GM19463 (cell line): ENCODE measurements around the gene TUBGCP3.
"Not testable (repeated sequence)": the region's sequence is repeated elsewhere in the genome, so short reads cannot be mapped to it uniquely, and the experiment has no call there.

Experiments
- ATAC-seq: cut with Tn5 transposase; IDR thresholded peaks from one replicate; pipeline ENCODE4 v1.9.1; 2021; ENCODE audit warnings: mild to moderate bottlenecking, moderate library complexity; ENCODE audit not compliant: unreplicated experiment

TUBGCP3 gene

DNA sequence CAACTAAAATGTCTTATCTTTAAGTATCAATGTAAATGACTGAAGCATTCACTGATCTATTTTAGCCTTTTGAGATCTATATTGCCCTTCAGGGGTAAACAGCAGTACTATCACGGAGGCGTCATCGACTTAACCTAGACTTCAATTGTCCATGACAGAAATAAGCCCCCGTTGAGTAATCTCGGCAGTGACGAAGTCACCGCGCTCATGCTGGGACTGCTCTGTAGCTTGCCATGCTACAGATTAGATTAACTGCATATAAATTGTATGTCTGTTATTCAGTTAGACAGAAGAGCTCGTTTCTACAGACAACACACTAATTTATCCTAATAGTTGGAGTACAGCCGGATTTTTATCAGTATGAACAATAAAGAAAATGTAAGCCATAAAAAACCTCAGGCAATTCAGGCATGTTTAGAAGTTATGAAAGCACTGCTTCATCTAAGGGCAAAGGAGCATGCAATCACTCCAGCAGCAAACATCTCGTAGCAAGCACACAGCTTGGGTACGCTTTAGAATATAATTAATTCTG, 56.6 kb downstream of the TUBGCP3 start:
- no peak for ATAC-seq

DNA sequence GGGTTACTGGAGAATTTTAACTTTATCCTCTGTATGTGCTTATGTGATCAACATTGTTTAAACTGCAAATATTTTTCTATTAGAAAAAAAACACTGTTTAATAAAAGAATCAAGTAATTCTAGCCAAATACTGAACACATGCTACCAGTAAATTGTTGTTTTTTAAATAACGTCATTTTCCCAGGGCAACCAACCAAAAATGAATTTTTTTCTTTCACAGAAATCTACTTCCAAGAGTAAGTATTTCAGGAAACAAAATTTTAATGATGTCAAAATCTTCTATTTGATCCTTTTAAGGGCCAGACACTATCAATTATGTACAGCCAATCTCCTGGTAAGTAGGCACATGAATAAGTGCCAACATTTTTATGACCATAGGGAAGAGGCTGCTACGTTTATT, 57.1 kb downstream of the TUBGCP3 start:
- ATAC-seq, result no peak

DNA sequence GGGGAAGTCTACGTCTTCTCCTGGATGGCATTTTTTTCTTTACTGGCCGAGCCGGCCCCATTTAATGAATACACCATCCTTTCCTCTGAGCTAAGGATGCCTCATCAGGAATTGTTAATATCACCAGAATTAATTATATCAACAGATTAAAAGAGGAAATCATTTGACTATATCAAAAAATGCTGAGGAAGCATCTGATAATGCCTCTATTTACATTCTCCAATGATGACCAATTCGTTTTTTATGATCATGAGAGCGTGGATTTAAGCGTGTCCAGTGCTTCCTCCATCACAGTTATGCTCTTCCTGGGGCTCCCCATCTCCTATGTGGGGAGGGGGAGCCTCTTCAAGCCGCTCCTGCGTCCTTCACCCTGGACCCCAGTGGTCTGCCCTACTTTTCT, 58.7 kb downstream of the TUBGCP3 start:
- no peak for ATAC-seq

DNA sequence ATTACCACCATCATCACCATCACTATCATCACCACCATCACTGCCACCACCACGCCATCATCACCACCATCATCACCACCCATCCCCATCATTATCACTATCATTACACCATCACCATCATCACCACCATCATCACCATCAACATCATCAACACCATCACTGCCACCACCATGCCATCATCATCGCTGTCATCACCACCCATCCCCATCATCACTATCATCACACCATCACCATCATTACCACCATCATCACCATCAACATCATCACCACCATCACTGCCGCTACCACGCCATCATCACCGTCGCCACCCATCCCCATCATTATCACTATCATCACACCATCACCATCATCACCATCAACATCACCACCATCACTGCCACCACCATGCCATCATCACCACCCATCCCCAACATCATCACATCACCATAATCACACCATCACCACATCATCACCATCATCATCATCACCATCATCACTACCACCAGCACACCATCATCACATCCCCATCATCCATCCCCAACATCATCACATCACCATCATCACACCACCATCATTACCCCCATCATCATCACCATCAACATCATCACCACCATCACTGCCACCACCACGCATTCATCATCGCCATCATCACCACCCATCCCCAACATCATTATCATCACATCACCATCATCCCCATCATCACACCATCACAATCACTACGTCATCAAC, 61.7 kb downstream of the TUBGCP3 start:
- ATAC-seq, result no peak

DNA sequence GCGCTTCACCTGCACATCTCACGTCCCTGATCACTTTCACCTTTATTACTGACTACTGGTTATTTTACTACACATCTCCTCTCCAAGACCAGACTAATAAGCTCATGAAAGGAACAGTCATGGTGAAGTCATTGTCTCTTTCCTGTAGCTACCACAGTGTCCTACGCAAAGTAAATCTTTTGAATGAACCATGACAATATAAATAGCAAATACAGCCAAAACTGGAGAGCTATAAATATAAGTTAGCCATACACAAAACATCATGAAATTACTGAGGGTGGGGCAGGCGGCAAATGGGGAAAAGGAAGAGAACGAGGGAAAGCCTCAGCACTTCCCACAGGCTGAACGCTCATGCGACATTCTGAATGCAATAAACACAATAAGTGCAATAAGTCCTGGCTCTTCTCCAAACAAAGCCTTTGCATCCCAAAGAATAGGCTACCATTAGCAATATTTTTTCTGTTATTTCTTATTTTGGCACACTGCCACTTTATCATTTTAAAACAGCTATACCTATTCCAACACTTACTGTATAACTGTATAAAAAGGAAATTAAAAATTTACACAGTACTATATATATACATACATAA, 62.5 kb downstream of the TUBGCP3 start:
- no peak for ATAC-seq

DNA sequence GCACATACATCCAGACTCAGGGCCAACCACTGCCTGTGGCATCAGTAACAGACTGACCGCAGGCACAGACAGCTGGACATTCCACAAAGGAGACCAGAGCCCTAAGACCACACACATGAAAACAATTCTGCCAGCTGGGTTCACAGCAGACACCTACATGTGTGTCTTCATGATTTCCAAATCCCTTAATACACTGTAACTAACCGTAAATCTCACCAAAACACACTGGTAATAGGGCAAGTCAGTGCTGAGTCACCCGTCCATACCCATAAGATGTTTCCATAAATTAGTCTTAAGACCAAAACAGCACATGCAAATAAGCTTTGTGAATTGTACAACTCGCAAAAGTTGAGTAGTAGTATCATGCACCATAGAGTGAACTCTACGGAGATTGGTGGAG, 65.4 kb downstream of the TUBGCP3 start:
- no peak for ATAC-seq

DNA sequence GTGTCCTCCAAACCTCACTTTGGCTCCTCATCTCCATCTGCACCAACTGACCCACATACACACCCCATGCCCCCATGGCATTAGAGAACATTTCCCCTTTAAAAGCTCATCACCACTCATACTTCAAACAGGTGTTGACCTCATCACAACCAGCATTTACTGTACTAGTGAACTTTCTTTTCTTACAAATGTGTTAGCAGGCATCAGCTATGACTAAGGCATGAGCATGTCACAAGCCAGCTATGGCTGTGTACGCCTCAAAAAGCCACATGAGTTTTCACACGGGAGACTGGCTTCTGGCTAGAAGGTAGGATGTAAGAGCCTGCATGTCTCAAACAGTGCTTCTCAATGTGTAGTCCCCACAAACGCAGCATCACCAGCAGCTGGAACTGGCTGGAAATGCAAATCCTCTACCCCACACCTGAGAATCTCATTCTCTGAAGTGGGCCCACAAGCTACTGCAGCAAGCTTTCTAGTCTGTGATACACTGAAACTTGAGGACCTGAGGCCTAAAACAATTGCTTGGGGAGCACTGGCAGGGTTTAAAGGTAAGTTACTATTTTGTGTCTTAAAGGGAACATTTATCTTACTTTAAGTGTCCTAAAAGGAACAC, 66.8 kb downstream of the TUBGCP3 start:
- no peak for ATAC-seq

DNA sequence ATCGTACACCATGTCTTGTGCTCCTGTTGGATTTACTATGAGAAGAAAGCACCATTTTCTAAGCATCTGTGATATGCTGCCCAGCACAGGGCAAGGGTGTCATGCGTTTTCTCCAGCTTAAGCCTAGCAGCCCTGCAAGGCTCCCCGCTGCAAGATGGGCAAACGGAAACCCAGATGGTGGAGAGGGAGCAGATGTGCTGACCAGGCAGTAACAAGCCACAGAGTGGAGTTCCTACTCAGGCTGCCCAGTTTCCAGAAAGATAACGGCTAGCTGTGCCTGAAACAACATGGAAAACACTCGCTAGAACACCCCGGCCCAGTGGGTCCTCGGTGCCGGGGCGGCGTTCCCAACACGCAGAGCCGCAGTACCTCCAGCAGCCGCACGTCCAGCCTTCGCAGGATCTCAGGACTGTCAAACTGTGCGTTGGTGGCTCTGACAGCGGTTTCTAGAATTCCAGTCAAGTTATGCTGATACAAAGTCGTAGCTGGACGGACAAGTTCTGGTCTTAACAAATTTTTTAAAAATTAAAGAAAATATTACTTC, 68.4 kb downstream of the TUBGCP3 start:
- ATAC-seq, result no peak

DNA sequence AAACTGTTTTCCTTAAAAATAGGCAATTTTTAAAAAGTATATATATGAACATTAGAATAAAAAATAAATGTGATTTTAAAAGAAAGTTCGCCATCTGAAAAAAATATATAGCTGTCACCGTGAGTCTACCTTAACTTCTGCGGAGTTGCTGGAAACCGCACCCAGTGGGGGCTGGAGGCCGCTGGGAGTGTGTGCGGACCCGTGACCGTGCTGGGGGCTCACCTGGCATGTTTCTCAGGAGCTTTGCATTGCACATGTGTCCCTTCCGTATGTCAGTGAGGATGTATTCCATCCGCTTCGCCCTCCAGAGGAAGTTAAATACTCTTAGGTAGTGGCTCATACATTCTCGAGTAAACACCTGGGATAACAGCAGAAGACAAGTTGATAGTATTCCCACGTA, 71.7 kb downstream of the TUBGCP3 start:
- no peak for ATAC-seq

DNA sequence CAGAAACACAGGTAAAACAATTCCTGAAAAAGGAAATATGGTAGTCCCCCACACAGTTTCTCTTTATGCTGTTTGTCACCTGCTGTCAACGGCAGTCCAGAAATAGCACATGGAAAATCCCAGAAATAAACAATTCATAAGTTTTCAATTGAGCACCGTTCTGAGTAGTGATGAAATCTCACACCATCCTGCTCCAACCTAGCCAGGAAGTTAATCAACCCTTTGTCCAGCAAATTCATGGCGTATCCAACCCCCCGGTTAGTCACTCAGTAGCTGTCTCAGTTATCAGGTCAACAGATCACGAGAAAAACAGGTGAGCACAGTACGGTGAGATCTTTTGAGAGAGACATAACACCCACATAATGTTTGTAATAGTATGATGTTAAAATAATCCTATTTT, 74.2 kb downstream of the TUBGCP3 start:
- no peak for ATAC-seq

DNA sequence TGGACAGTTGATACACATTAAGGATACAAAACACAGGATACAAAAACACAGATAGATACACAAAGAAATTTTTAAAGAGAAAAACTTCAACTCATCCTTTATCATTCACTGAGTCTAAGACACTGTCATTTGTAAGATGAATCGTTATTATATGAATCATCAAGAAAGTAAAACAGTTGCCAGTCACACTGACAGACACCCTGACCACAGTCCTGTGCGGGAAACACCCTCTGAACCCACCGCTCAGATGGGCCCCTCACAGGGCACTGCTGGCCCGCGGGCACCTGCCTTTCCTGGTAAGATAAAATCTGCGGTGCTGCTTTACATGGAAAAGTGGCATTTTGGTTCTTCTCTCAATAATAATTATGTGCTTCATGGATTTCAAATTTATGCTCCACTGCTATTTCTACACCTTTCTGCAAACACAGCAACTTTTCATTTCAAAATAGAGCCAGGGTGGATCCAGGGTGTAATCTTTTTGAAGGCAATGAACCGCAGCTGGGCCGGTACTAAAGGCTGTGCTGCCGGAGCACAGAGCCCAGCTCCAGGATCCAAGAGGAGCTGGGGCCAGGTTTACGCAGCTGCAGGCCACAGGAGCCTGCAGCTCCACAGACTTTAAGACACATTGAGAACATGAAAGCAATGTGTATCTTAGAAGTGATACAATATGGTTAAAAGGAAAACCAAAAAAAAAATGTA, 76.8 kb downstream of the TUBGCP3 start:
- ATAC-seq, result no peak

DNA sequence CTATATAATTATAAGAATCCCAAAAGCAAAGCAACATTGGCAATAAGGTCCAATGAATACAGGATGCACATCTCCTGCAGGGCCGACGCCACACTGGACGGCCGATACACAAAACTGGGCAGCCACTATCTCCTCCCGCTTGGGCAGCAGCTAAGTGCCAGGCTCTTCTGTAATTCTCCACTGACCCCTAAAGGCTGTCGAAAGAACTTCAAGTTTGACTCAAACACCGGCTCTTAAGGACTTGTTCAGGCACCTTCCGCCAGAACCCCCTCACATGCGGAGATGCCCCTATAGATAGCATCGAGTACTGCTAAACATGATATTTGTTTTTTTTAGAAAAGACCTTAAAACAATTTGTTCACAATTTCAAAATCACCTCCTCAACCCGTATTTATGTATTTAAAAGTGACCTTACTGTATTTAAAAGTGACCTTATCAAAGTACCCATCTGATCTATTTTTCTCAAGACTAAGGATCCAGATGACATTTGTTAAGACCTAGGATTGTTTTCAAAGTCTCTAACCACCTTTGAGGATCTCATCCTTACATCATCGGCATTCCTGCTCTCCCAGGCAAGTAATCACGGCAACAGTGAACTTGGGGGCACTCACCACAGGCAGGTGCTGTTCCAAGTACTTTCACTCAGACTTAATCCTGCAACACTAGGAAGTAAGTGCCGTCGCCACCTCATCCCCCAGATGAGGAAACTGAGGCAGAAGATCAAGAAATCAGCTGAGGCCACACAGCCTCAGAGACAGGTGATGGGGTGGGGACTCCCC, 77.8 kb downstream of the TUBGCP3 start:
- no peak for ATAC-seq

DNA sequence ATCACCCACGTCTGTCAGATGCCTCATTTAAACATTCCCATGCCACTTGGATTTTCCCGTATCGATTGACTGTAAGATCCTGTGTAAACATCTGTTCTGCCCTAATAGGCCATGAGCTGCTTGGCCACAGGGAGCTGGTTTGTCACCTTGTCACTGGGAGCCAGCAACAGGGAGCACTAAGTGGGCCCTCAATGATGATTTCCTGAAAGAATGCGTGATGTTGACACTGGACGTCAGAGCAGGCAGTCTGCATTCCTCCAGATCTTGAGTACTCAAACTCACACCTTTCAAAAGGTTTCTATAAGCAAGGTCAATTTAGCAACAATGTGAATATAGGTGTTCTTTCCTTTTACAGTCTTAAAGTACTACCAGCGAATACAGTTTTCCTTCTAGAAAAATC, 78.8 kb downstream of the TUBGCP3 start:
- ATAC-seq, result no peak

DNA sequence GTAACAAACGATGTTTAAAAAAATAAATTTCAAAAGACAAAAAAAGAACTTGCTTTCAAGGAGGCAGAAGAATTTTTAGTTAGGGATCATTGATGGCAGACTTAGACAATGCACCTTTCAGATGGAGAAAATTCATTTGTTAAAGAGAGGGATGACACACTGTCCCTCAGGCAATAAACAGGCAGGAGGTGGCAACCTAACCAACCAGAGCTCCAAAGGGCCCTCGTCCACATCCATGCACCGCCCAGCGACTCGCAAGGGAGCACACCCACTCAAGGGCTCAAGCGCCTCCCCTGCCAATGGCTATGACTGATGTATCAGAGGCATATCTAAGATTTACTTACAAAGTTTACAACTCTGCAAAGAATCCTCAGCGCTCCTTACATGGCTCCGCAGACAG, 81.9 kb downstream of the TUBGCP3 start:
- no peak for ATAC-seq

DNA sequence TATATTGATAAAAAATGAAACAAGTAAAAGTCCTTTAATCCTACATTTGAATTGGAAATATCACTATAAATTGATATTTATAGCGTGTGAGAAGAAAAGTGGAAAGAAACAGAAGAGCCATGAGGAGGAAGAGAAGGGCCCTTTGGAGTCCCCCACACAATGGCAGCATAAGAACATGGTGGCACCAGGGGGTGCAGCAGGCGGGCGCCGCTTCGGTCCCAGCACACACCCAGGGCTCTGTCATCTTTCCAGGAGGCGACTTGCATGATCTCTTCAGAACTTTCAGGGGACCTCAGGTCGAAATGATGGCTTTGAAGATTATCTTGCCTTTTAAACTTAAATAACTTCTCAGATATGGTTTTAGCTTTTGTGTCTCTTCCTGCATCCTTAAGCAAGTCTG, 91.8 kb downstream of the TUBGCP3 start:
- no peak for ATAC-seq

DNA sequence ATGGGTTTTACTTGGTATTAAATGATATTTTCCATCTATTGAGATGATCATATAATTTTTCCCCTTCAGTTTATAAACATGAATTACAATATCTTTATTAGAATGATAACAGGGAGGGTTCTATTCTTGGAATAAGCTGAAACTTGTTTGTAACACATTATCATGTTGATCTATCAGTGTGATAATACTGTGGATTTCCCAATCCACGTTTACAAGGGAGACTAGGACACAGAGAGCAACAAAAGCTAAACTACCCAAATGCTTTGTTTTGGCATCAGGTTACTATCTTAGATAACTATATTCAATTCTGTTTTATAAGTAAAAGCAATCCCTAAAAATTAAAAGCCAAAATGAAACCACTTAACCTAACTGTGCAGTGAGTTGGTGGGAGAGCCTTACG, 92.5 kb downstream of the TUBGCP3 start:
- no peak for ATAC-seq

DNA sequence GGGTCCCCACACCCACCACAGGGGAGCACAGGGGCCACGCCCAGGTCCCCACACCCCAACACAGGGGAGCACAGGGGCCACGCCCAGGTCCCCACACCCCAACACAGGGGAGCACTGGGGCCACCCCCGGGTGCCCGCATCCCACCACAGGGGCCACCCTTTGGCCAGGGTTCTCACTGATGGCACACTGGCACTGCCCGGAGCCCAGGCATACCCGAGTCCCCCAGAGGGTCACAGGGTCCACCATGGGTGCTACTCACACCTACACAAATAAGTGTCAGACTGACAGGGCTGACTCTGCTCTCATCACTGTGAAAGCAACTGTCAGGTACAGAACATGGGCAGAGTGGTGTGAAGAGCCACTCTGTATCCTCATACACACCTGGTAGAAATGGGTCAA, 98.8 kb downstream of the TUBGCP3 start:
- no peak for ATAC-seq

DNA sequence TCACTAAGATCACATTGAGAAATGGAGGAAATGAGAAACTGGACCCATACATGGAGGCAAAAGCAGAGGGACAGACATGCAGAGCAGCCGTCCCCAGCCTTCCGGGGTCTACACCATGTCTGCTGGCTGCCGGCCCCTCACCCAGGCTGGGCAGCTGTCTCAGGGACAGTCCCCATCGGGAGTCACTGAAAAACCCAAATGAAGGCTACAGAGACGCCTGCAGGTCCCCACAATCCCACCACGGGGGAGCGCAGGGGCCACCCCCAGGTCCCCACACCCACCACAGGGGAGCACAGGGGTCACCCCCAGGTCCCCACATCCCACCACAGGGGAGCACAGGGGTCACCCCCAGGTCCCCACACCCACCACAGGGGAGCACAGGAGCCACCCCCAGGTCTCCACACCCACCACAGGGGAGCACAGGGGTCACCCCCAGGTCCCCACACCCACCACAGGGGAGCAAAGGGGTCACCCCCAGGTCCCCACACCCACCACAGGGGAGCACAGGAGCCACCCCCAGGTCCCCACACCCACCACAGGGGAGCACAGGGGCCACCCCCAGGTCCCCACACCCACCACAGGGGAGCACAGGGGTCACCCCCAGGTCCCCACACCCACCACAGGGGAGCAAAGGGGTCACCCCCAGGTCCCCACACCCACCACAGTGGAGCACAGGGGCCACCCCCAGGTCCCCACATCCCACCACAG, 99.5 kb downstream of the TUBGCP3 start:
- not testable (repeated sequence) for ATAC-seq

DNA sequence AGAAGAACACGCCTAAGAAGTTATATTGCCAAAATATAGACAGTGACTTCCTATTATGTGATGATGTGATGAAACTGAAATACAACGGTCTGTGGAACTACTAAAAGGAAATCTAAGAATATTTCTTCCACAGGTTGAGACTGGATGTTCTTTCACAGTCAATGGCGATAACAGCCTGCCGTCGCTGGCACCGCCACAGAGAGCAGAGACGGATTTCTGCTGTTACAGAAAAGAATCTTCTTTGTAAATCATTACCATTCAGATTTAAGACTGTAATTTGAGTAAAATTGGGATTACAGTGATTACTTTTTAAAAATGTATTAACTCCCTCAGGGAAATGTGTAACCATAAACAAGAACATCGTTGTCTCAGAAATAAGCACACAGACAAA, 100.8 kb downstream of the TUBGCP3 start:
- ATAC-seq, result no peak
